Dedifferentiated amniotic fluid mesenchymal stem cell (primary cell): ENCODE results near the gene ACTG2.
"Not testable (repeated sequence)": the region's sequence is repeated elsewhere in the genome, so short reads cannot be mapped to it uniquely, and the experiment has no call there.

Experiments
- DNase-seq: peaks from one replicate; pipeline ENCODE4 v3.0.0-alpha.2; 2016; ENCODE audit errors: extremely low spot score

ACTG2 gene

GRCh38 chr2:73891276-73891901, 1.4 kb upstream of the ACTG2 start:
- no peak for DNase-seq

GRCh38 chr2:73893764-73894474, 1.1 kb downstream of the ACTG2 start:
- no peak for DNase-seq

- DNase-seq, result no peak
Observed at GRCh38 chr2:73894475-73894850, 1.7 kb downstream of the ACTG2 start.

- no peak for DNase-seq
Observed at GRCh38 chr2:73894877-73895276, 2.1 kb downstream of the ACTG2 start.

GRCh38 chr2:73895473-73895872, 2.7 kb downstream of the ACTG2 start:
- no peak for DNase-seq

- DNase-seq, result peak; percentile 81
Observed at GRCh38 chr2:73896362-73897239, 3.8 kb downstream of the ACTG2 start.

GRCh38 chr2:73897240-73897583, 4.4 kb downstream of the ACTG2 start:
- DNase-seq, result no peak

GRCh38 chr2:73897934-73898333, 5.1 kb downstream of the ACTG2 start:
- no peak for DNase-seq

- DNase-seq, result no peak
Observed at GRCh38 chr2:73899801-73900336, 7.1 kb downstream of the ACTG2 start.

- DNase-seq, result no peak
Observed at GRCh38 chr2:73901143-73901542, 8.3 kb downstream of the ACTG2 start.

- DNase-seq, result no peak
Observed at GRCh38 chr2:73902284-73902683, 9.5 kb downstream of the ACTG2 start.

- no peak for DNase-seq
Observed at GRCh38 chr2:73903313-73903712, 10.5 kb downstream of the ACTG2 start.

- not testable (repeated sequence) for DNase-seq
Observed at GRCh38 chr2:73903949-73904613, 11.3 kb downstream of the ACTG2 start.

GRCh38 chr2:73904952-73905351, 12.1 kb downstream of the ACTG2 start:
- no peak for DNase-seq

- no peak for DNase-seq
Observed at GRCh38 chr2:73906847-73907505, 14.2 kb downstream of the ACTG2 start.

GRCh38 chr2:73907840-73908452, 15.1 kb downstream of the ACTG2 start:
- no peak for DNase-seq

GRCh38 chr2:73908689-73909652, 16.2 kb downstream of the ACTG2 start:
- DNase-seq, result no peak

GRCh38 chr2:73910873-73911547, 18.2 kb downstream of the ACTG2 start:
- no peak for DNase-seq

GRCh38 chr2:73911548-73912208, 18.9 kb downstream of the ACTG2 start:
- DNase-seq, result no peak
